Ovary (tissue), 9 donors: ENCODE measurements around the gene ERI2. TPM values are rescaled to one million over a fixed set of nuclear protein-coding genes. Genes with fewer than 3 reads are reported as not detected.
A peak's percentile ranks its signal among the peaks of the same experiment; 100 is the strongest.

Experiments used
- DNase-seq, 5 donors: peaks; one replicate each; pipeline ENCODE4 v3.0.0-alpha.2; 2019 to 2020
- H3K27ac ChIP-seq, 2 donors: fragments of 200-600 bp; one replicate each; pipeline versions ENCODE4 v1.5.1 to v1.8.0; 2019 to 2022
- H3K27me3 ChIP-seq: fragments of 200-600 bp; one replicate; pipeline ENCODE4 v1.8.0; 2022
- H3K36me3 ChIP-seq: fragments of 200-600 bp; sonication (generic); one replicate; pipeline ENCODE4 v1.5.1; 2019
- H3K4me1 ChIP-seq: one replicate; pipeline ENCODE4 v1.8.1; 2013; ENCODE audit warnings: mild to moderate bottlenecking, moderate library complexity; ENCODE audit not compliant: insufficient read depth
- H3K4me3 ChIP-seq: fragments of 200-600 bp; sonication (generic); one replicate; pipeline ENCODE4 v1.5.1; 2017
- H3K9me3 ChIP-seq, 2 donors: fragments of 200-600 bp in 1 of 2; sonication (generic) in 1 of 2; one replicate each; pipeline versions ENCODE4 v1.5.1 to v1.8.1; 2013 to 2019; ENCODE audit warnings: mild to moderate bottlenecking in 1 of 2, moderate library complexity in 1 of 2
- CTCF ChIP-seq, 3 donors: fragments of 450-650 bp in 2 of 3; fragments of 200-600 bp in 1 of 3; IDR thresholded peaks; one replicate each; pipeline versions ENCODE4 v1.5.1 to v1.8.0; 2016 to 2022; ENCODE audit warnings: antibody characterized with exemption in 3 of 3, mild to moderate bottlenecking in 1 of 3
- EP300 ChIP-seq: sonication (generic); formaldehyde crosslinking; IDR thresholded peaks from one replicate; pipeline ENCODE4 v1.6.1; 2017; ENCODE audit warnings: antibody characterized with exemption
- POLR2A ChIP-seq: fragments of 450-650 bp; IDR thresholded peaks from one replicate; pipeline ENCODE4 v1.6.1; 2017; ENCODE audit warnings: antibody characterized with exemption, mild to moderate bottlenecking, moderate library complexity
- WGBS, 3 donors: extraction: QIAGEN DNeasy Blood & Tissue Kit in 1 of 3; methylation state at CpG; one replicate each; pipeline versions ENCODE4 v1.1.5 to v1.1.7; 2013 to 2017; 5-methylcytosine and 5-hydroxymethylcytosine counted together
- intact Hi-C, 4 donors: fragments of 100-400 bp; cut with DNase I; formaldehyde crosslinking; loops; one replicate each; pipeline versions ENCODE4 v1.11.0 to v1.15.1; 2022 to 2023
- polyA plus RNA-seq, 2 donors: library from polyadenylated mRNA; stranded (reverse); fragments of 200-250 nt in 1 of 2; fragments of 350-450 nt in 1 of 2; fragmentation: Illumina TruSeq in 1 of 2; extraction: RNeasy Lipid Tissue Mini Kit (QIAGEN cat#74804) in 1 of 2; gene quantifications; one replicate each; pipeline ENCODE4 v1.2.3, GENCODE V29; 2013 to 2014
- total RNA-seq, 7 donors: library from RNA; depleted of rRNA in 2 of 7; stranded (reverse); fragments of >200 nt in 2 of 7; fragmentation: NEBNext Ultra II Directional in 3 of 7; extraction: Animal tissue kit (Norgen Biotek cat#: 25700) in 3 of 7; gene quantifications; one replicate each; pipeline versions ENCODE4 v1.1.0 to v1.2.4, GENCODE V29; 2016 to 2023
- donor health status: DM: no; HTN: no; CAD: no; lungs with moderate emphysema.
- donor health status: DM: no; HTN: no; CAD: no.
- donor health status: Bipolar disorder and iron deficiency.
- donor health status: DM: yes; HTN: yes; CAD: no.
- donor health status: DM: no; HTN: no; CAD: no.
- donor health status: DM: yes; HTN: yes; CAD: no.

Gene ERI2
- total and polyA plus RNA-seq, 9 donors, result 3.6 to 10.3 (median 6.4) TPM

GRCh38 chr16:20851601-20852000 lies 45.3 kb upstream of the ERI2 start:
- peaks cover 6% of the 10 kb centered on the region for H3K4me1 ChIP-seq
- no peak overlapping the region for H3K4me3 ChIP-seq
- intact Hi-C loops, result loop anchor here in 3 of 4 donors (5.0 kb wide), 4 partner anchors 51 to 634 kb away; partner anchors contain the start of genes DCUN1D3 (in 2 of the 3) and LYRM1 (in 2 of the 3)
- peak; percentile 71 to 86 (median 83) for DNase-seq
- TF ChIP-seq EP300 (peak; percentile 11), CTCF (IDR thresholded peaks at IDR 0.05) (no peak)
- H3K9me3 ChIP-seq, result no peaks in the 10 kb centered on the region
- H3K27ac ChIP-seq, result no peak overlapping the region
- no peaks in the 10 kb centered on the region for H3K36me3 ChIP-seq
- no peaks in the 10 kb centered on the region for H3K27me3 ChIP-seq
- WGBS, 3 donors, result 0 to 3% (median 2%) methylated on average over 2 of the region's 2 CpGs

- Histone ChIP-seq H3K4me1 (peaks cover 6% of the 10 kb centered on the region), H3K9me3 (no peaks in the 10 kb centered on the region), H3K27me3 (no peaks in the 10 kb centered on the region), H3K36me3 (no peaks in the 10 kb centered on the region), H3K4me3 (no peak overlapping the region), H3K27ac (no peak overlapping the region)
- no peak for TF ChIP-seq CTCF (IDR thresholded peaks at IDR 0.05)
- intact Hi-C loops, result loop anchor here in 3 of 4 donors (5.0 kb wide), 4 partner anchors 51 to 634 kb away; partner anchors contain the start of genes DCUN1D3 (in 2 of the 3) and LYRM1 (in 2 of the 3)
- 54 to 64% (median 59%) methylated on average over 3 of the region's 3 CpGs for WGBS, 3 donors
- no peak for DNase-seq
These were observed 44.7 kb upstream of the ERI2 start for GRCh38 chr16:20850981-20851380.

GRCh38 chr16:20849589-20850390 lies 43.5 kb upstream of the ERI2 start:
- DNase-seq, result peak; percentile 50 to 81 (median 73)
- Histone ChIP-seq H3K9me3 (no peaks in the 10 kb centered on the region), H3K27ac (no peak overlapping the region), H3K4me3 (no peak overlapping the region), H3K27me3 (no peaks in the 10 kb centered on the region), H3K4me1 (peaks cover 6% of the 10 kb centered on the region), H3K36me3 (no peaks in the 10 kb centered on the region)
- WGBS, 3 donors, result 46 to 48% (median 47%) methylated on average over 6 of the region's 6 CpGs
- TF ChIP-seq CTCF (IDR thresholded peaks at IDR 0.05) (peak; percentile 76 to 90 (median 90)), POLR2A (no peak)
- intact Hi-C loops, result loop anchor here (5.0 to 10.0 kb wide), 7 partner anchors 53 to 632 kb away; partner anchors contain the start of genes DCUN1D3 (in 2 of the 4), LYRM1 (in 2 of the 4), DNAH3 (in 1 of the 4) and LDAF1 (in 1 of the 4)

GRCh38 chr16:20847550-20847949 lies 41.3 kb upstream of the ERI2 start:
- no peaks in the 10 kb centered on the region for H3K36me3 ChIP-seq
- H3K9me3 ChIP-seq, result no peaks in the 10 kb centered on the region
- intact Hi-C loops, result loop anchor here (5.0 to 10.0 kb wide), 3 partner anchors 235 to 307 kb away; partner anchors contain the start of genes DNAH3 (in 1 of the 4) and LDAF1 (in 1 of the 4)
- DNase-seq, result no peak
- no peak overlapping the region for H3K4me3 ChIP-seq
- 40 to 88% (median 86%) methylated on average over 2 of the region's 2 CpGs for WGBS, 3 donors
- no peak overlapping the region for H3K27ac ChIP-seq
- no peaks in the 10 kb centered on the region for H3K27me3 ChIP-seq
- TF ChIP-seq POLR2A (no peak), CTCF (IDR thresholded peaks at IDR 0.05) (no peak), EP300 (no peak)
- H3K4me1 ChIP-seq, result peaks cover 5% of the 10 kb centered on the region
